Osteocyte (in vitro differentiated cells): ENCODE measurements around the gene PHF1. TPM values are rescaled to one million over a fixed set of nuclear protein-coding genes. Genes with fewer than 3 reads are reported as not detected.

Experiments used
- DNase-seq: peaks from one replicate; pipeline ENCODE4 v3.0.0; 2021; ENCODE audit warnings: mixed read lengths; ENCODE audit not compliant: unreplicated experiment; ENCODE audit errors: extremely low spot score
- H3K27ac Mint-ChIP-seq: one replicate; pipeline ENCODE4 v1.8.0; 2021; ENCODE audit warnings: mild to moderate bottlenecking, mixed read lengths; ENCODE audit not compliant: unreplicated experiment
- H3K27me3 Mint-ChIP-seq: one replicate; pipeline ENCODE4 v1.8.0; 2021; ENCODE audit warnings: mixed read lengths; ENCODE audit not compliant: unreplicated experiment
- H3K36me3 Mint-ChIP-seq: one replicate; pipeline ENCODE4 v1.8.0; 2021; ENCODE audit warnings: mixed read lengths; ENCODE audit not compliant: unreplicated experiment
- H3K4me1 Mint-ChIP-seq: one replicate; pipeline ENCODE4 v1.8.0; 2021; ENCODE audit warnings: mixed read lengths; ENCODE audit not compliant: unreplicated experiment
- H3K4me3 Mint-ChIP-seq: one replicate; pipeline ENCODE4 v1.8.0; 2021; ENCODE audit warnings: mild to moderate bottlenecking, moderate library complexity, mixed read lengths; ENCODE audit not compliant: unreplicated experiment
- H3K9me3 Mint-ChIP-seq: one replicate; pipeline ENCODE4 v1.8.0; 2021; ENCODE audit warnings: mixed read lengths; ENCODE audit not compliant: unreplicated experiment
- CTCF ChIP-seq: fragments of 200-600 bp; sonication (generic); IDR thresholded peaks from 2 replicates; pipeline ENCODE4 v1.5.0; 2021; ENCODE audit warnings: antibody characterized with exemption, mild to moderate bottlenecking, moderate library complexity
- total RNA-seq: library from RNA; stranded (reverse); gene quantifications from 2 replicates; pipeline ENCODE4 v1.2.1, GENCODE V29; 2021

The PHF1 gene
- total RNA-seq, 1 donor from 2014 or later, result 53.5 TPM

- Mint-ChIP-seq H3K4me1 (peaks cover 75% of the 10 kb centered on the region), H3K9me3 (no peaks in the 10 kb centered on the region)
- no peak for TF ChIP-seq CTCF
Observed at GRCh38 chr6:33427585-33428223, 16.9 kb downstream of the PHF1 start.

DNA sequence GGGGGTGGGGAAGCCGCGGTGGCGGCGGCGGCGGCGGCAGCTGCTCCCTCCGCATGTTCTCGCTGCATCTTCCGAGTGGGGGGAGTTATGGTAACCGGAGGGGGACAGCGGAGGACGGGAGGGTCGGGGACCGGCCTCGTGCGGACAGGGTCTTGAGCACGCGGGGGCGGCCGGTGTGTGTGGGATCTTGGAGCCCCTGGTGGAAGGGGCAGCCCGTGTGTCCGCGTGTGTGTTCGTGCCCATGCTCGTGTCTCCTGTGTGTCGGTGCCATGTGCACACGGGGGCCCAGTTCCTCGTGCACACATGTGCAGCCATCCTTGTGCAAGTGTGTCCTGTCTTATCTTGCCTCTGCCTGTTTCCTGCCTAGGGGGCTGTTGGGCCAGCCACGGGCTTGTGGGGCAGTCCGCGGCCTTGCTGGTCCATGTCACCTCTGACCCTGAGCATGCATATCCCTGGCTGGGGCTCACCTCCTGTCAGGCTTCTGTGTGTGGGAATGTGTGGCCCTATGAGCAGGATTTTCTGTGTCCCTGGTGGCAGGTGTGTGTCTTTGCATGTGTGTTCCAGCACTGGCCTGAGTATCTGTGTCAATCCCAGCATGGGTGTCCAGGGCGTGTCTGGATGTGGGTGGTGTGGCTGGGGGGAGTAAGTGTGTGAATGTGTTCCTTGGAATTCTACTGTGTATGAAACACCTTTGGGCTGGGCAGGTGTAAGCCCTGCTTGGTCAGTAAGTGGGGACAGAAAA, 17.6 kb downstream of the PHF1 start:
- no peaks in the 10 kb centered on the region for H3K27me3 Mint-ChIP-seq
- DNase-seq, result no peak
- peak overlapping the region; percentile 82 for H3K4me3 Mint-ChIP-seq
- H3K9me3 Mint-ChIP-seq, result no peaks in the 10 kb centered on the region
- TF ChIP-seq CTCF, result peak; percentile 34
- H3K27ac Mint-ChIP-seq, result peak overlapping the region; percentile 59
- H3K36me3 Mint-ChIP-seq, result peaks cover 13% of the 10 kb centered on the region
- peaks cover 77% of the 10 kb centered on the region for H3K4me1 Mint-ChIP-seq

More at GRCh38 chr6:33427585-33428223, 16.9 kb downstream of the PHF1 start:
- Mint-ChIP-seq H3K36me3 (peaks cover 10% of the 10 kb centered on the region), H3K27ac (peak overlapping the region; percentile 80), H3K4me3 (peak overlapping the region; percentile 87), H3K27me3 (no peaks in the 10 kb centered on the region)
- no peak for DNase-seq

DNA sequence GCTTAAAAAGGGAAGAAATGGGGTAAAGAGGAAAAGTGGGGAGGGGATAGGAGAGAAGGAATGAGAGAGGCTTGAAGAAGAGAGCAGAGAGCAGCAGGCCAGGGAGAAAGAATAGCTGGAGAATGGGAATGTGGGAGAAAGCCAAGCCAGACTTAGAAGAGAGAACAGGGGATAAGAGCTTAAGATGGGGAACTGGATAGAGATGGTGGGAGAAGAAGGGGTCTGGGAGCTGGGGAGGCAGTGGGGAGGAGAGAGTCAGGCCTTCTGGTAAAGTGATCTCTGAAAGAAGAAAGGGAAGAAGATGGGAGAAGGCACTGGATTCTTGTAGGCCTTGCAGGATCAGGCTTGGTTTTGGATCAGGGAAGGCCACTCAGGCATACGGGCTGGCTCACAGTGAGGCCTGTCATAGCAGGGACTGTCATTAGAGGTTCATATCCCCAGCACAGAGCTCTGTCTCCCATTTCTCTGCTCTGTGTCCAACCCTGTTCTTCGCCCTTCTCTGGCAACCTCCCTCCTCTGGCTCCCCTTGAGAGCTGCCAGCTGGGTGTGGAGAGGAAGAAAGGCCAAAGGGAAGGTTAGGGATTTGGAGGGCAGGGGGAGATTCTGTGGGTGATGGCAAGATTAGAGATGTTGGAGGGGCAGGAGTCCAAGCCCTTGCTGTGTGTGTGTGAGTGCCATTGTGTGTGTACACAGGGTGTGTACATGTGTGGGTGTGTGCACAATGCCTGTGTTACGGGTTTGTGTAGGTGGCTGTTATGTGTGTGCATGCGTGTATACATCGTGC, 18.3 kb downstream of the PHF1 start:
- H3K27ac Mint-ChIP-seq, result peak overlapping the region; percentile 59
- peaks cover 77% of the 10 kb centered on the region for H3K4me1 Mint-ChIP-seq
- TF ChIP-seq CTCF, result no peak

DNA sequence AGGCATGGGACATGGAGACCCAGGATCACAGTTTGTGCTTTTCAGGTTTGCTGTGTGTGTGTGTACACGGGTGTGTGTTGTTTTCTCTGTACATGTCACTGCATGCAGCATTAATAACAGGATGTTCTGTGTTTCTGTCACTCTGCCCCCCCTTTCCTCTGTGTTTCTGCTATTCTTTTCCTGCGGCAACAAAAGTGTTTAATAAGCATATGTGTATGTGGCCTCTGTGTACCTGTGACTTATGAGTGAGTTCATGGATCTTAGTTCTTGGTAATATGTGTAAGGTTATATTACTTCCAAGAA, 18.9 kb downstream of the PHF1 start:
- H3K27ac Mint-ChIP-seq, result peak overlapping the region; percentile 9
- no peak for DNase-seq
- H3K4me3 Mint-ChIP-seq, result no peak overlapping the region

More for the DNA sequence above, 18.3 kb downstream of the PHF1 start:
- Mint-ChIP-seq H3K9me3 (no peaks in the 10 kb centered on the region), H3K27me3 (no peaks in the 10 kb centered on the region), H3K36me3 (peaks cover 8% of the 10 kb centered on the region), H3K4me3 (peak overlapping the region; percentile 82)
- DNase-seq, result no peak

More for the DNA sequence above, 18.9 kb downstream of the PHF1 start:
- Mint-ChIP-seq H3K36me3 (peaks cover 8% of the 10 kb centered on the region), H3K9me3 (no peaks in the 10 kb centered on the region), H3K27me3 (no peaks in the 10 kb centered on the region), H3K4me1 (peaks cover 72% of the 10 kb centered on the region)
- no peak for TF ChIP-seq CTCF
